VCaP (cell line): ENCODE results near the gene KIAA0319L.

ENCODE experiments used
- H3K27ac ChIP-seq: fragments of 450-650 bp; 2 replicates; pipeline ENCODE4 v1.5.1; 2017
- CTCF ChIP-seq: fragments of 450-650 bp; conservative IDR thresholded peaks from 2 replicates; pipeline ENCODE4 v1.5.1; 2017; ENCODE audit warnings: mild to moderate bottlenecking, moderate library complexity

Gene KIAA0319L

DNA sequence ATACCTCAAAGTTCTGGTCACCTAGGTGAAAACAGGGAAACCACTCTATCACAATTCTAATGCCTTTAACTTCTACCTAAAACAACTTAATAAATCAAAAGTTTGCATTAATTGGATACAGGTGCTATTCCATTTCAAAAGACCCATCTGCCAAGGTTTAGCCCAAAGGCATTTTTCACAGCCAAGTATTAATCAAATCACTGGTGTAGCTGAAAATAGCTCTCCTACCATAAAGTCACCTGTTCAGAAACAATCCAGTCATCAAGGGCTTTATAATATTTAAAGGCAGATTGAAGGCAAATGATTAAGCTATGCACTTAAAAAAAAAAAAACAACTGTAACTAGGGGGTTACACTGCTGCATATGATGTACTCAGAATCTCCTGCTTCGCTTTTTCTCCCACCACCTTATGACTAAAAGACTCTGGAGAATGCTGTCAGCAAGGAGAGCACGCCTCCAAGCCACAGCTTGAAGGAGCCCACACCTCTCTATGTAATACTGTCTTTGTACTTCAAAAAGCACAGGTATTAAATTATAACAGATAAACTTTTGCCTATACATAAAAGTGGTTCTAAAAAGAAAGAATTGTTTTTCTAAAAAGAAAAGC, 20.5 kb downstream of the KIAA0319L start:
- H3K27ac ChIP-seq, result no peak overlapping the region
- TF ChIP-seq CTCF, result no peak

- no peak for TF ChIP-seq CTCF
- H3K27ac ChIP-seq, result no peak overlapping the region
Measured at GRCh38 chr1:35535243-35535642, 22.0 kb downstream of the KIAA0319L start.

DNA sequence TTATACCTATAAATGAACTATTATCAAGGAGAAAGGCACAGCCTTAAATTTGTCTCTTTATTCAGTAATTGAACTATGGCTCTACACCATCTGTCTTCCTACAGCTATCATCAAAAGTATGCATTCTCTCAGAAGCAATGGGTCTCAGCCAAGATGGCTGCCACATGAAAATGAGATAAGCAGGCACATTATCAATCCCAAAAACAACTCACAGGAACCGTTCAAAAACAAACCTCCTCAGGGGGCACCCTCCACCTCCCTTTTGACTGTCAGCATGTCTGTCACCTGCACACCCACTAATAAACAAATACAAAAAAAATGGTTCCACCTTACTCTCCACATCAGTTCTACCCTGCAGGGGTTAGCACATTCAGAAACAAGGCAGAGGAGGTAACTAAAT, 23.6 kb downstream of the KIAA0319L start:
- H3K27ac ChIP-seq, result no peak overlapping the region
- TF ChIP-seq CTCF, result no peak

- no peak for TF ChIP-seq CTCF
Measured at GRCh38 chr1:35532497-35533223, 24.5 kb downstream of the KIAA0319L start.

GRCh38 chr1:35531368-35531767, 25.8 kb downstream of the KIAA0319L start:
- no peak overlapping the region for H3K27ac ChIP-seq
- no peak for TF ChIP-seq CTCF

More at GRCh38 chr1:35532497-35533223, 24.5 kb downstream of the KIAA0319L start:
- no peak overlapping the region for H3K27ac ChIP-seq

DNA sequence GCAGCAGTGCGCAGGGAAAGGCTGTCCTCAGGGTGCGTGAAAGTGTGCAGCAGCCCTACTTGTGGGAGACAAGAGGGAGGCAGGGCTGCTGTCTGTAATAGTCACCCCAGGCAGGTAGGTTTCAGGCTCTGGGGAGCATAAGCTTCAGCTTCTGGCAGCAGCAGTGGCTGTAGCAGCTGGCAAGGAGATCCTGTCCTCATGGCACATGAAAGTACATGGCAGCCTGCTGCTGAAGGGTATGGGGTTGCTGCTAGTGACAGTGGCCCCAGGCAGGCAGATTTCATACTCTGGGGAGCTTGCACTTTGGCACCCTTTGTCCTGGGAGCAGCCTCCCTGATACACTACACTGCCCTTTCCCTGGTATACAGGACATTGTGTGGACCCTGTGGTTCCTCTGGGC, 26.3 kb downstream of the KIAA0319L start:
- H3K27ac ChIP-seq, result no peak overlapping the region
- no peak for TF ChIP-seq CTCF

DNA sequence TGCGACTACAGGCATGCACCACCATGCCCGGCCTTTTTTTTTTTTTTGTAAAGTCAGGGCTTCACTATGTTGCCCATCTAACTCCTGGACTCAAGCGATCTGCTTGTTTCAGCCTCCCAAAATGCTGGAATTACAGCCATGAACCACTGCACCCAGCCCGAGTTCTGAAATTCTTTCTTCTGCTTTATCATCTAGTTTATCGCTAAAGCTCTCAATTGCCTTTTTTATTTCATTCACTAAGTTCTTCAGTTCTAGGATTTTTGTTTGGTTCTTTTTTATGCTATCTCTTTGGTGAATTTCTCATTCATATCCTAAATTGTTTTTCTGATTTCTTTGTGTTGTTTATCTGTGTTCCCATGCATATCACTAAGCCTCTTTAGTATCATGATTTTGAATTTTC, 27.0 kb downstream of the KIAA0319L start:
- TF ChIP-seq CTCF, result no peak
- no peak overlapping the region for H3K27ac ChIP-seq
